GM18517 (cell line): ENCODE results near the gene C21orf58.

Source experiments
- ATAC-seq: cut with Tn5 transposase; IDR thresholded peaks from one replicate; pipeline ENCODE4 v1.9.1; 2021; ENCODE audit warnings: mild to moderate bottlenecking, moderate library complexity; ENCODE audit not compliant: unreplicated experiment

C21orf58 gene

GRCh38 chr21:46354518-46354917 is 30.8 kb upstream of the C21orf58 start:
- no peak for ATAC-seq

GRCh38 chr21:46354046-46354445 is 30.4 kb upstream of the C21orf58 start:
- ATAC-seq = no peak

GRCh38 chr21:46352913-46353312 is 29.2 kb upstream of the C21orf58 start:
- ATAC-seq = no peak

GRCh38 chr21:46352164-46352515 is 28.5 kb upstream of the C21orf58 start:
- no peak for ATAC-seq

- no peak for ATAC-seq
These were observed 27.9 kb upstream of the C21orf58 start for GRCh38 chr21:46351476-46352163.

GRCh38 chr21:46350981-46351380 is 27.3 kb upstream of the C21orf58 start:
- no peak for ATAC-seq

- ATAC-seq = no peak
These were observed 26.9 kb upstream of the C21orf58 start for GRCh38 chr21:46350571-46350970.

GRCh38 chr21:46349134-46349760 is 25.6 kb upstream of the C21orf58 start:
- ATAC-seq = no peak

GRCh38 chr21:46347791-46348381 is 24.2 kb upstream of the C21orf58 start:
- no peak for ATAC-seq

GRCh38 chr21:46347203-46347550 is 23.5 kb upstream of the C21orf58 start:
- no peak for ATAC-seq

- ATAC-seq = no peak
These were observed 22.9 kb upstream of the C21orf58 start for GRCh38 chr21:46346296-46347202.

- ATAC-seq = no peak
These were observed 22.2 kb upstream of the C21orf58 start for GRCh38 chr21:46345861-46346260.

GRCh38 chr21:46344219-46344915 is 20.7 kb upstream of the C21orf58 start:
- ATAC-seq = no peak

GRCh38 chr21:46340998-46341397 is 17.3 kb upstream of the C21orf58 start:
- no peak for ATAC-seq

- ATAC-seq = no peak
These were observed 12.9 kb upstream of the C21orf58 start for GRCh38 chr21:46336603-46337002.

GRCh38 chr21:46334351-46335140 is 10.9 kb upstream of the C21orf58 start:
- no peak for ATAC-seq

GRCh38 chr21:46329796-46330195 is 6.1 kb upstream of the C21orf58 start:
- ATAC-seq = no peak

GRCh38 chr21:46328151-46328550 is 4.5 kb upstream of the C21orf58 start:
- ATAC-seq = no peak

- no peak for ATAC-seq
These were observed 4.0 kb upstream of the C21orf58 start for GRCh38 chr21:46327711-46328110.

GRCh38 chr21:46326110-46326703 is 2.5 kb upstream of the C21orf58 start:
- no peak for ATAC-seq
